CMK (cell line): ENCODE data around the gene CDH12.
"Not testable (repeated sequence)": the region's sequence is repeated elsewhere in the genome, so short reads cannot be mapped to it uniquely, and the experiment has no call there.

ENCODE experiments used
- DNase-seq: peaks from one replicate; pipeline ENCODE4 v3.0.0-alpha.2; 2010; ENCODE audit warnings: low read depth

The CDH12 gene

GRCh38 chr5:22852807-22853660, at the start of gene CDH12:
Gene CDH12 (minus strand): TSS chr5:22853344.
- DNase-seq: no peak

GRCh38 chr5:22901885-22902284, 48.7 kb upstream of the CDH12 start:
- DNase-seq: no peak

DNA sequence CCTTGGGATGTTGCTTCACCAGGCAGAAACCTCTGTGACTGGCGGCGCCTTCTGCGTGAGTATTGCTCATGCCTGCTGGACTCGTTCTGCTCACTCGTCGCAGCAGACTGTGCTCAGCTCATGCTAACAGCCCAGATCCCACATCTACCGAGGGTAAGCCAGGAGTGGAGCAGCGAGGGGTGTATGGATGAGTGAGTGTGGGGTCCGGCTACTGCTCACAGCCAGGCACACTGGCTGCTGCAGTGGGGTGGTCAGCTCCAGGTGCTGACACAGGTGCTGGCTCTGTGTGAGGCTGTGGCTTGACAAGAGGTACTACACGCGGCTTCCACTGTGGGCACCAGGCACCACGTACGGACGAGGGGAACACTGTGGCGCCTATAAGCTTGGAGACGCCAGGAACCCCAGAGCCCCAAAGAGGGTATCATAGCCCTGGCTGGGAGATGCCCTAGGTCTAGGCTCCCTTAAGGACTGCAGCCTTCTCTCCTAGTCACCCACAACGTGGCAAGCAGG, 47.7 kb upstream of the CDH12 start:
- no peak for DNase-seq

DNA sequence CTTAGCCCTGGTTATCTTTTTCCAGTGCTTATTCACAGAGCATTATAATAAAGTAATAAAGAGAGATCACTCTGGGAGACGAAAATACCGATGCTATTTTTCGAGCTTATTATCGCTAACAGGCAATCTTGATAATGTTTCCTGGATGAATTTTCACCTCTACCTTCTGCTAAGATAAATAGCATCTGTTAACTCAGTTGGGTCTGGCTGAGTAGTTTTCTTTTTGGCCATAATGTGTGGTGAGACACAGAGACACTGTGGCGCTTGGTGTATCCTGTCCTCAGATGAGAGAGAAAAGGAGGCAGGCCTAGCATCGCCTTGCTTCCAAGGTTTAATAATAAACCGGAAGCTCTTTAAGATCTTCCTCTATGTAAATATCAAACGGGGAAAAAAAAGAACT, 46.2 kb upstream of the CDH12 start:
- no peak for DNase-seq

DNA sequence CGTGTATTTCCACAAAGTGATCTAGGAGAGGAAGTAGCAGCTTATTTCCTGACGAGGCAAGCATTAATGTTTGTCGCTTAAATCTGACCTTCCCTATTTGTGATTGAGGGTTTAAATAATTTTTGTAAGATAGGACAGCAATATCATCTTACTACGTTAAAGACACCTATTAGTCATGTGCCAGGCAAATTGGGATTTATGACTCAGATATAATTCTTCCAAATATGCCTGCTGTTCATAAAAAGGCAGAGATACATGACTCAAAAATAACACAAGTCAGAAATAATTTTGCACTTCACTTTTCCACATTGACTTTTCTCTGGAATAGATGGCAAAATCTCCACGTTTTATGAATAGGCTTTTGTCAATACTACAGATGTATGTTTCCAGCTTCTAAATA, 43.0 kb upstream of the CDH12 start:
- DNase-seq: no peak

- no peak for DNase-seq
Measured at GRCh38 chr5:22892441-22892840, 39.3 kb upstream of the CDH12 start.

- DNase-seq: peak; percentile 8
Measured at GRCh38 chr5:22889720-22890119, 36.6 kb upstream of the CDH12 start.

GRCh38 chr5:22887566-22887965, 34.4 kb upstream of the CDH12 start:
- DNase-seq: no peak

DNA sequence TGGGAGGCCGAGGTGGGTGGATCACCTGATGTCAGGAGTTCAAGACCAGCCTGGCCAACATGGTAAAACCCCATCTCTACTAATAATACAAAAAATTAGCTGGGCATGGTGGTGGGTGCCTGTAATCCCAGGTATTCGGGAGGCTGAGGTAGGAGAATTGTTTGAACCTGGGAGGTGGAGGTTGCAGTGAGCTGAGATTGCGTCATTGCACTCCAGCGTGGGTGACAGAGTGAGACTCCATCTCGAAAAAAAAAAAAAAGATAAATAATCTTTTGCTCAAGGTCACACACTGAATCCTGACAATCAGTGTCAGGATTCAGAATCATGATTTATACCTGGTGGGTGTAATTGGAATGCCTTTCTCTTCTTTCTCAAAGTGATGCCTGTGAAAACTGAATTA, 5.8 kb upstream of the CDH12 start:
- not testable (repeated sequence) for DNase-seq

- DNase-seq: no peak
Measured at GRCh38 chr5:22855824-22856223, 2.7 kb upstream of the CDH12 start.

DNA sequence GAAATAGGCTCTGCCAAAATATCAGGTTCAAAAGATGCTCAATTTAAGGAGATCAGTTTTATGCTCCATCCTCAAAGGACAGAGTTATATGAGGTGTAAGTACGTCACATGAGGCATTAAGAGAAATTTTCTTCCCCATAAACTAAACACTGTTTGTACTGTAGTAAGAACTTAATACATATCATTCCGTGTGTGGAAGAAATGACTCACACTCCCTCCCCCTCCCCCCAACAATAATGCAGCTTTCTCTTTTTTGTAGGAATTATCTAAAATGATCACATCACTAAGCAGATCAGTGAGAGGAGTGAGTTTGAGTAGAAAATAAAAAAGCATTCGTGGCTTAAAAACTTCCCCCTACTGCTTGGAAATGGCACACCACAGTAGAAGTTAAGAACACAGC, 2.2 kb downstream of the CDH12 start:
- DNase-seq: no peak

DNA sequence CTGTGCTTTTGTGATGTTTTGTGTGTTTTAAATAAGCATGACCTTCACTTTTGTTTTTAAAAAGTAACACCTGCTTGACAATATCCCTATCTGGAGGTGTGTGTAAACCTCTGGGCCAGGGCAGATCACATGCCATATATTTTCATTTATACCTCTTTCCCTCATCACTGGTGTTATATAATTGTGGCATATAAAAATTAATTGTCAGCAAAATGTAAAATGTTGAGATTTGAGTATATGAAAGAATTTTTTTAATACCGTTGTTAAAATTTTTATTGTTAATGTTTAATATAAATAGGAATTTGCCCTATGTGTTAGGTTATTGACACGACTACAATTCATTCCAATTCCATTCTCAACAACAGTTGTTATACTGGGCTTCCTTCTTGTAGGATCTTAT, 6.5 kb downstream of the CDH12 start:
- DNase-seq: no peak

GRCh38 chr5:22844636-22845035, 8.5 kb downstream of the CDH12 start:
- DNase-seq: no peak

DNA sequence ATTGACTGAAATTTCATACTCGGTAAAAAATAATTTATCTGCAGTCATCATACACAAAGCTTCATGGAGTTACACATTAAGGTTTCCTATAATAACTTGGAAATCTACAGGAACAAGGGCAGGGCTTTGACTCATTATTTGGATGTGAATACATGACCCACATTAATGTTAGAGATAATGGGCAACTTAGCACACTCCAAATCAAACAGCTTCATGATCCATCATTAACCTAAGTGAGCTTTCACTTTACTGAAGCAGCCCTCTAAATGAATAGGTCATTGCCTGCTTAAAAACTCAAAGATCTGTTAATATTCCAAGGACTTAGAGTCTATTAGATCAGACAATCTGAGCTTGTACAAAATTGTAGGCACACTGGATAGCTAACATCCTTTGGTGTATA, 9.0 kb downstream of the CDH12 start:
- DNase-seq: no peak

GRCh38 chr5:22842574-22842973, 10.6 kb downstream of the CDH12 start:
- no peak for DNase-seq

- no peak for DNase-seq
Measured at GRCh38 chr5:22837803-22838202, 15.3 kb downstream of the CDH12 start.

GRCh38 chr5:22835686-22836085, 17.5 kb downstream of the CDH12 start:
- DNase-seq: no peak

GRCh38 chr5:22793463-22793862, 59.7 kb downstream of the CDH12 start:
- no peak for DNase-seq

GRCh38 chr5:22787807-22788206, 65.3 kb downstream of the CDH12 start:
- DNase-seq: no peak

DNA sequence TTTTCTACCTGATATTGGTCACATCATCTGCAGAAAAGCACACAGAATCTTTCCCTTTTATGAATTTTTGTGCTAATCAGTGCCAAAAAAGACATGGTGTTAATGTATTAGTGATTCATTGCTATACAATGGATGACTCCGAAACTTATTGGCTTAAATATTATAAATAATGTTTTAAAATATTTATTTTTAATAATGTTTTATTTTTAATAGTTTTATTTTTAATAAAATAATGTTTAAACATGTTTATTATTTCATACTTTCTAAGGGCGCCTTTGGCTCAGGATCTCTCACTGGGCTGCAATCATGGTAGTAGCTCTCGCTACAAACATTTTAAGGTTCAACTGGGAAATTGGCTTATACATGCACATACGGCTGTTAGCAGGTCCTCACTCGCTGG, 65.7 kb downstream of the CDH12 start:
- DNase-seq: no peak

DNA sequence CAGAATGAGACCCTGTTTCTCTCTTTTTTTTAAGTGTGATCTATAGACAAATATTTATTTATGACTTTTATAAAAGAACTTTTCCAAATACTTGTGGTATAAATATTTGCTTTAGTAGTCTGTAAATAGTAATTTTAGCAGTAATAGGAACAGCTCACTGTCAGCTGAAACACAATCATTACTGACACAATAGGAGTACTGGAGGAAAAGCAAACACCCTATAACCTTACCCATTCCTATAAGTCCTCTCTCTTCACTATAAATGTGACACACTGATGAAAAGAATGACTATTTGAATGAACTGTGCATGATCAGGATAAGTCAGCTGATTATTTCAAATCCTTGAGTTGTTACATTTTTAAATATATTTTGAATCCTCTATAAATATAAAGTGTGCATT, 72.4 kb downstream of the CDH12 start:
- no peak for DNase-seq

GRCh38 chr5:22779499-22779898, 73.6 kb downstream of the CDH12 start:
- DNase-seq: no peak

DNA sequence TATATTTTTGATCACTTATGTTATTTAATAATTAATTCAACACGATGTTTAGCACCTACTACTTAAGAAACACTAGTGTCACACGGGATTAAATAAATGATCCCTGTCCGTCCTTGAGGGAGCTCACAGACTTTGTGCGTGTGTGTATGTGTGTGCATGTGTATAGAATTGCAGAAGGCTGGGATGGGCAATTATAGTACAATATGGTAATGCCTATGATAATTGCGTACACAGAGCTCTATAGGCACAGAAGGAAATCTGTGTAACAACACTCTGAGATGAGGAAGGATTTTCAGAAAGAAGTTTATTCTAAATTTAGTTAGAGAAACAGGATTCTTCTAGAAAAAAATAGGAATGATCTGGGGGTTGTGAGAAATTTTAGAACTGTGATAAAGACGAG, 76.9 kb downstream of the CDH12 start:
- DNase-seq: no peak

GRCh38 chr5:22774214-22774613, 78.9 kb downstream of the CDH12 start:
- DNase-seq: not testable (repeated sequence)
